ENCODE data around the gene LRRC28.

- TF ChIP-seq, protein P1, sequence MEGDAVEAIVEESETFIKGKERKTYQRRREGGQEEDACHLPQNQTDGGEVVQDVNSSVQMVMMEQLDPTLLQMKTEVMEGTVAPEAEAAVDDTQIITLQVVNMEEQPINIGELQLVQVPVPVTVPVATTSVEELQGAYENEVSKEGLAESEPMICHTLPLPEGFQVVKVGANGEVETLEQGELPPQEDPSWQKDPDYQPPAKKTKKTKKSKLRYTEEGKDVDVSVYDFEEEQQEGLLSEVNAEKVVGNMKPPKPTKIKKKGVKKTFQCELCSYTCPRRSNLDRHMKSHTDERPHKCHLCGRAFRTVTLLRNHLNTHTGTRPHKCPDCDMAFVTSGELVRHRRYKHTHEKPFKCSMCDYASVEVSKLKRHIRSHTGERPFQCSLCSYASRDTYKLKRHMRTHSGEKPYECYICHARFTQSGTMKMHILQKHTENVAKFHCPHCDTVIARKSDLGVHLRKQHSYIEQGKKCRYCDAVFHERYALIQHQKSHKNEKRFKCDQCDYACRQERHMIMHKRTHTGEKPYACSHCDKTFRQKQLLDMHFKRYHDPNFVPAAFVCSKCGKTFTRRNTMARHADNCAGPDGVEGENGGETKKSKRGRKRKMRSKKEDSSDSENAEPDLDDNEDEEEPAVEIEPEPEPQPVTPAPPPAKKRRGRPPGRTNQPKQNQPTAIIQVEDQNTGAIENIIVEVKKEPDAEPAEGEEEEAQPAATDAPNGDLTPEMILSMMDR (IDR thresholded peaks at IDR 0.05), result no peak
- TF ChIP-seq POLR2AphosphoS5 (IDR thresholded peaks at IDR 0.05) (no peak), POLR2A (IDR thresholded peaks at IDR 0.05) (no peak)
These were observed 156.4 kb downstream of the LRRC28 start for GRCh38 chr15:99407716-99408115.

Measured in breast epithelium (tissue), 3 donors.